ENCODE results near the gene ATP2C2.

- TF ChIP-seq EZH2 (IDR thresholded peaks at IDR 0.05), result no peak
- TF ChIP-seq POLR2AphosphoS5 (IDR thresholded peaks at IDR 0.05; ENCODE audit: borderline replicate concordance, low read depth, low read length), result no peak
- no peak for TF ChIP-seq FOXP2 (optimal IDR thresholded peaks at IDR 0.05; ENCODE audit: control extremely low read depth, extremely low read length, insufficient read depth)
Observed at GRCh38 chr16:84497418-84498222, 129.3 kb downstream of the ATP2C2 start.
